HFFc6 (cell line): ENCODE measurements around the gene MRPL1. TPM values are rescaled to one million over a fixed set of nuclear protein-coding genes. Genes with fewer than 3 reads are reported as not detected.
A peak's percentile ranks its signal among the peaks of the same experiment; 100 is the strongest.

ENCODE experiments used
- DNase-seq: peaks from one replicate; pipeline ENCODE4 v3.0.0-alpha.2; 2018
- H3K27ac Mint-ChIP-seq: 2 replicates; pipeline ENCODE4 v1.8.0; 2020; ENCODE audit warnings: mild to moderate bottlenecking, mixed read lengths
- H3K27me3 Mint-ChIP-seq: 2 replicates; pipeline ENCODE4 v1.8.0; 2021; ENCODE audit warnings: mild to moderate bottlenecking, moderate library complexity, mixed read lengths; ENCODE audit not compliant: insufficient read depth
- H3K36me3 Mint-ChIP-seq: 2 replicates; pipeline ENCODE4 v1.8.0; 2021; ENCODE audit warnings: low read depth, mixed read lengths
- H3K4me1 Mint-ChIP-seq: 2 replicates; pipeline ENCODE4 v1.8.0; 2020; ENCODE audit warnings: low read depth, mixed read lengths
- H3K4me3 Mint-ChIP-seq: 2 replicates; pipeline ENCODE4 v1.8.0; 2020; ENCODE audit warnings: mild to moderate bottlenecking, moderate library complexity, mixed read lengths
- H3K9me3 Mint-ChIP-seq: 2 replicates; pipeline ENCODE4 v1.8.0; 2020; ENCODE audit warnings: mild to moderate bottlenecking, mixed read lengths
- CTCF ChIP-seq: fragments of 200-600 bp; sonication (generic); IDR thresholded peaks from 2 replicates; pipeline ENCODE4 v1.5.0; 2021; ENCODE audit warnings: antibody characterized with exemption, mild to moderate bottlenecking
- total RNA-seq, 6 experiments: library from RNA; stranded (reverse); fragmentation: NEBNext Ultra II Directional; extraction: Animal tissue kit (Norgen Biotek cat#: 25700); gene quantifications; 2 replicates in 1 of 6; 3 replicates in 5 of 6; pipeline ENCODE4 v1.2.3, GENCODE V29; 2021

The MRPL1 gene
- total RNA-seq, 6 experiments from 2014 or later = 29.2 to 48.8 (median 45.1) TPM

- TF ChIP-seq CTCF = no peak
- Mint-ChIP-seq H3K4me1 (peaks cover 2% of the 10 kb centered on the region), H3K27me3 (no peaks in the 10 kb centered on the region), H3K4me3 (no peak overlapping the region), H3K27ac (no peak overlapping the region), H3K36me3 (peaks cover 24% of the 10 kb centered on the region), H3K9me3 (no peaks in the 10 kb centered on the region)
- no peak for DNase-seq
Observed at GRCh38 chr4:77905651-77906263, 43.1 kb downstream of the MRPL1 start.

- no peak for TF ChIP-seq CTCF
Observed at GRCh38 chr4:77910676-77911075, 48.0 kb downstream of the MRPL1 start.

GRCh38 chr4:77911091-77911490 lies 48.5 kb downstream of the MRPL1 start:
- Mint-ChIP-seq H3K27me3 (no peaks in the 10 kb centered on the region), H3K27ac (peak overlapping the region; percentile 43; the same call in 1 of the 2 replicates), H3K9me3 (peaks cover 11% of the 10 kb centered on the region), H3K36me3 (peaks cover 44% of the 10 kb centered on the region), H3K4me3 (no peak overlapping the region), H3K4me1 (peaks cover 18% of the 10 kb centered on the region)
- DNase-seq = peak; percentile 18
- TF ChIP-seq CTCF = no peak

More at GRCh38 chr4:77910676-77911075, 48.0 kb downstream of the MRPL1 start:
- no peak for DNase-seq
- Mint-ChIP-seq H3K36me3 (peaks cover 48% of the 10 kb centered on the region), H3K9me3 (peaks cover 11% of the 10 kb centered on the region), H3K4me3 (no peak overlapping the region), H3K27ac (peak overlapping the region; percentile 43; the same call in 1 of the 2 replicates), H3K4me1 (peaks cover 18% of the 10 kb centered on the region), H3K27me3 (no peaks in the 10 kb centered on the region)

GRCh38 chr4:77911842-77912450 lies 49.3 kb downstream of the MRPL1 start:
- DNase-seq = no peak
- Mint-ChIP-seq H3K27me3 (no peaks in the 10 kb centered on the region), H3K27ac (peak overlapping the region; percentile 43; the same call in 1 of the 2 replicates), H3K4me1 (peaks cover 18% of the 10 kb centered on the region), H3K9me3 (peaks cover 11% of the 10 kb centered on the region), H3K36me3 (peaks cover 43% of the 10 kb centered on the region), H3K4me3 (no peak overlapping the region)
- no peak for TF ChIP-seq CTCF

GRCh38 chr4:77913348-77913747 lies 50.7 kb downstream of the MRPL1 start:
- H3K4me1 Mint-ChIP-seq = peaks cover 25% of the 10 kb centered on the region
- no peak for TF ChIP-seq CTCF
- H3K9me3 Mint-ChIP-seq = peaks cover 11% of the 10 kb centered on the region
- no peak for DNase-seq
- H3K27ac Mint-ChIP-seq = no peak overlapping the region
- H3K36me3 Mint-ChIP-seq = peaks cover 49% of the 10 kb centered on the region
- no peak overlapping the region for H3K4me3 Mint-ChIP-seq
- H3K27me3 Mint-ChIP-seq = no peaks in the 10 kb centered on the region
